GM18511 (cell line): Measurements from ENCODE around the gene INPP1.
A peak's percentile ranks its signal among the peaks of the same experiment; 100 is the strongest.
"Not testable (repeated sequence)": the region's sequence is repeated elsewhere in the genome, so short reads cannot be mapped to it uniquely, and the experiment has no call there.

Experiments
- ATAC-seq: cut with Tn5 transposase; IDR thresholded peaks from one replicate; pipeline ENCODE4 v1.9.1; 2021; ENCODE audit warnings: mild to moderate bottlenecking, moderate library complexity; ENCODE audit not compliant: unreplicated experiment

INPP1 gene

GRCh38 chr2:190343536-190344275 lies at the start of gene INPP1:
Gene INPP1 (plus strand): TSS chr2:190343589. CDS start chr2:190360103, 16,514 bp downstream.
- ATAC-seq: peak; percentile 64

GRCh38 chr2:190297880-190298279 lies 45.5 kb upstream of the INPP1 start:
- not testable (repeated sequence) for ATAC-seq

- ATAC-seq: no peak
Measured at GRCh38 chr2:190301032-190301431, 42.4 kb upstream of the INPP1 start.

GRCh38 chr2:190302052-190302451 lies 41.3 kb upstream of the INPP1 start:
- ATAC-seq: no peak

GRCh38 chr2:190303647-190304046 lies 39.7 kb upstream of the INPP1 start:
- ATAC-seq: no peak

GRCh38 chr2:190304404-190304803 lies 39.0 kb upstream of the INPP1 start:
- ATAC-seq: no peak

GRCh38 chr2:190308031-190308430 lies 35.4 kb upstream of the INPP1 start:
- no peak for ATAC-seq

GRCh38 chr2:190311893-190312634 lies 31.3 kb upstream of the INPP1 start:
- no peak for ATAC-seq

- not testable (repeated sequence) for ATAC-seq
Measured at GRCh38 chr2:190312635-190313025, 30.8 kb upstream of the INPP1 start.

- no peak for ATAC-seq
Measured at GRCh38 chr2:190313880-190314279, 29.5 kb upstream of the INPP1 start.

GRCh38 chr2:190315273-190315672 lies 28.1 kb upstream of the INPP1 start:
- ATAC-seq: no peak

- ATAC-seq: no peak
Measured at GRCh38 chr2:190318514-190318913, 24.9 kb upstream of the INPP1 start.

GRCh38 chr2:190318931-190319554 lies 24.3 kb upstream of the INPP1 start:
- peak; percentile 57 for ATAC-seq

GRCh38 chr2:190319555-190320498 lies 23.6 kb upstream of the INPP1 start, which contains the start of gene HIBCH:
Gene HIBCH (minus strand): TSS chr2:190319826. CDS start chr2:190319750, 76 bp downstream.
- ATAC-seq: peak; percentile 95

GRCh38 chr2:190320696-190321095 lies 22.7 kb upstream of the INPP1 start:
- ATAC-seq: no peak

GRCh38 chr2:190323406-190323805 lies 20.0 kb upstream of the INPP1 start:
- no peak for ATAC-seq

GRCh38 chr2:190325588-190325987 lies 17.8 kb upstream of the INPP1 start:
- no peak for ATAC-seq

GRCh38 chr2:190327867-190328572 lies 15.4 kb upstream of the INPP1 start:
- ATAC-seq: no peak

GRCh38 chr2:190328573-190329147 lies 14.7 kb upstream of the INPP1 start:
- ATAC-seq: no peak

GRCh38 chr2:190333395-190333794 lies 10.0 kb upstream of the INPP1 start:
- ATAC-seq: no peak
